ENCODE results near the gene MAP3K9. TPM values are rescaled to one million over a fixed set of nuclear protein-coding genes. Genes with fewer than 3 reads are reported as not detected.

MAP3K9 gene
- total RNA-seq, 1 experiment from 2014 or later, result 2.1 TPM

DNA sequence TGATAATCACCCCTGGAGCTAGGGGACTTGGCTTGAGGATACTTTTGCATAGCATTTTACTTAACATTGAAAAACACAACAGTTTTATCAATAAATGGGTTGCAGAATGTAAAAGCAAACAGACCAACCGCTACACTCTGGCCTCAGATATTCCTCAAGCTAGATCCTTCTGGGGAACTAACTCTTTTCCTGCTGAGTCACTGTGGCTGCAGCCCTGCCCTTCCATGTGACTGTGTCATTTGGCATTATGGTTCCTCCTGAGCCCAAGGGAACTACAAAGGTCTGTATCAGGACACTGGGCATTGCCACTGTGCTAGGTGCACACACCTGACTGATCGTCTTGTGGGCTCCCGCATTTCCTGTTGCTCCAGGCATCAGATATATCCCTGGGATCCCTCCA, 111.0 kb downstream of the MAP3K9 start:
- DNase-seq (ENCODE audit: low spot score), result peak; percentile 43

DNA sequence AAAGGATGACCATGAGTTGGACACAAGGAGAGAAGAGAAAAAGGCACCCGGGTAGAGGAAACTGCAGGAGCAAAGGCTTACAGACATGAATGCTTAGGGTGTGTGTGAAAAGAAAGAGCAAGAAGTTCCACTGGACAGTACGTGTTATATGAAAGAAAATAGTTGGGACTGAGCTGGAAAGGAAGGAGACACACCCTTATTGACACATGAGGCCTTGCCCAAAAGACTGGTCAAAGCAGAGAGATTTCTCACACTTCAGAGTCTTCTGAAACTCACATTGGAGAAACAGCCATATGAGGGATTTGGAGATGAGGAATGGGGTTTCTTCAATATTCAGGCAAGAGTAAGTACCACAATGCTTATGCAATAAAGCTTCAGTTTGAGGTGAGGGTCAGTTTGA, 111.6 kb downstream of the MAP3K9 start:
- no peak for DNase-seq (ENCODE audit: low spot score)

DNA sequence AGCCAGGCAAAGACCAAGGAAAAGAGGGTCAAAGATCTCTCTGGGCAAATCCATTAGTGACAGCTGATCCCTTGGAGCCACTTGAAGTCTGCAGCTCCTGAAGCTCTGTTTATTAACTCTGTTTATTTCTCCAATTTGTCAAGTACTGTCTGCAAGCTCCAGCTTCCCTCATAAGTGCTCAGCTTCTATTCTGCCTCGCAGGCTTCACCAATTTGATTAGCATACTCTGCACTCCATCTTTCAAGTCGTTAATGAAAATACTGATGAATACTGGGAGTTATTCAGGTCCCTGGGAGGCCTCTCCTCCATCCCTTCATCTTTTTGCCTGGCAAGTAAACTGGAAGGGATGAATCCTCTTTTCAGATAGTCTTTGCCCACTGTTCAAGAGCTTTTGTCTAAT, 113.3 kb downstream of the MAP3K9 start:
- DNase-seq (ENCODE audit: low spot score), result no peak

DNA sequence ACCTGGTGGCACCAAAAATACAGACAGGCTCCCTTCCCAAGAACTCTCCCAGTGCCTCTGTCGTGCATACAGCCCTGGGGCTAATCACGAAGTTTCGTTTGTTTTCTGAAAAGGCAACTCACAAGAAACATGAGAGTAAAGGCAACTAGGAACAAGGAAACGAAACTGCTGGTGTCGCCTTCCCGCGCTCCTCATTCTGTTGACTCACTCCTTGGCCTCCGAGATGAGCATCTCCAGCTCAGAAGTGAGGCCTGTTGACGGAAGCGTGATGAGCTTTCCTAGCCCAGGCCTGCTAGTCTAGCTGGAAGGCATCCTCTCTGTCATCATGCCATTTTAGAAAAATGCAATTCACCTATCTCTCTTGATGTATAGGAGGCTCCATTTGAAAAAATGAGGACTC, 117.1 kb downstream of the MAP3K9 start:
- DNase-seq (ENCODE audit: low spot score), result no peak

DNA sequence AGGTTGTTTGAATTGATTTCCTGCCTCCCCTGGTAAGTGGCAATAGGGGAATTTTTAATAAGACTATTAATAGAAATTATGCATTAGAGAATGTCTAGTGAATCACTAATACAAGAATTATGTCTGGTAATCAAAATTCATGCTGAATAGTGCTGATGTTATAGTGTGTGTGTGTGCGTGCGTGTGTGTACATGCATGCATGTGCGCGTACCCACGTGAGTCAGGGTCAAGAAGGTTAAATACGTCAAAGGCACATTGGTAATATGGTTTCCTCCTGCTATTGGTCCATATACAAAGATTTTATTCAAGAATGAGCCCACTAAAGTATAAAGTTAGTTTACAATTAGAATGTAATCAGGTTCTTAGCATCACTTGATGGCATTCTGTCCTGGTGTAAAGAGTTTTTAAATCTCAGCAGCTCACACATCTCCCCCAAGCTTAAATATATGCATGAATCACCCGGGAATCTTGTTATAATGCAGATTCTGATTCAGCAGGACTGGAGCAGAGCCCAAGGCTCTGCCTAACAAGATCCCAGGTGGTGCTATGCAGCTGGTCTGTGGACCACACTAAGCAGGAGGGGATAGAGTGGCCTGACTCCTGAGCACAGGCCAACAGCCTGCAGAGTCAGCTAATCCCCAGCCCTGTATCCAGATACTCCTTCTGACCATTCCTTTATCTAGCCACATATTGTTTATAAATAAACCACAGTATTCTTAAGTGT, 123.7 kb downstream of the MAP3K9 start:
- no peak for DNase-seq (ENCODE audit: low spot score)

DNA sequence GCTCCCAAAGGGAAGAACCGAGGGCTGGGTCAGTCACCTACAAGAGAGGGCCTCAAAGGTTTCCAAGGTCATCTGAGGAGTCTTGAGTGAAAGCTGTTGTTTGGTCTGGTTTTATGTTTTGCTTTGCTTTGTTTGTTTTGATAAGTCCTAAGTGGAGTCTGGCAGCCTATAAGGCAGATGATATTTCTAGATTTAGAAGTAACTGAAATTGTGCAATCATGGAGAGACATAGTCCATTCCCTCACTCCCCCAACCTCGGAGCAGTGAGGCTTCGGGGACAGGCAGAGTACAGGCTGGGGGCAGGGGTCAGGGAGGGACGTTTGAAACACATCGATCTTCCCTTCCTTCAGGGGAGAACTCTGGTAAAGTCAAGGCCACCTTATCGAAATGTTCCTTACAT, 125.3 kb downstream of the MAP3K9 start:
- no peak for DNase-seq (ENCODE audit: low spot score)

DNA sequence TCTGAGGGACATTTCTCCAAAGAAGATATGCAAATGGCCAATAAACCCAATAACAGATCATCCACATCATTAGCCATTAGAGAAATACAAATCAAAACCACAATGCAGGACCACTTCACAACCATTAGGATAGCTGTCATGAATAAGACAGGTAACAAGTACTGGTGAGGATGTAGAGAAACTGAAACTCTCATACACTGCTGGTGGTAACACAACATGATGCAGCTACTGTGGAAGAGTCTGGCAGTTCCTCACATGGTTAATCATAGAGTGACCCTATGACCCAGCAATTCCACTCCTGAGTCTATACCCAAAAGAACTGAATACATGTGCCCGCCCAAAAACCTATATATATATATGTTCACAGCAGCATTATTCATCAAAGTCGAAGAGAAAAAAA, 128.6 kb downstream of the MAP3K9 start:
- DNase-seq (ENCODE audit: low spot score), result no peak

DNA sequence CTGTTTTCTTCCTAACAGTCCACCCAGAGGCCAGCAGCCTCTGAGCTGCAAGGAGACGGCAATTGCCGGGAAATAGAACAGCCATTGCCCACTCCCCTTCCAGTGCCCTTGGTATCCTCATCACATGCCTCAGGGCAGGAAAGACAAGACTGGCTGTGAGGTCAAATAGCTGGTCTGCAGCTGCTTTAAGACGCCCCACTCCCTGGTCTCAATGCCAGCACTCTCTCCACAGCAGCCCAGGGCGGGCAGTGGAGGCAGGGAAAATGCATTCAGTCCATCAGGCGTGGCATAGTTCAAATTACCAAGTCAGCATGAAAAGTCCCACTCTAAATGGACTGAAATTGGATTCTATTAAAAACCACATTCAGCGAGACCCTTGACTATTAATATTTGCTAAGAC, 132.0 kb downstream of the MAP3K9 start:
- no peak for DNase-seq (ENCODE audit: low spot score)

Other genes with a start within 250 kb of the MAP3K9 start
- 21.7 and 25.1 TPM in 2 replicates for gene MED6, start 208.9 kb downstream of the MAP3K9 start, total RNA-seq (2014; rRNA removed; shearing (Covaris generic))
- 1.1 and 1.4 TPM in 2 replicates for gene TTC9, start 167.6 kb downstream of the MAP3K9 start, total RNA-seq (2014; rRNA removed; shearing (Covaris generic))
- 11.8 and 12.9 TPM in 2 replicates for gene PCNX1, start 97.9 kb upstream of the MAP3K9 start, total RNA-seq (2014; rRNA removed; shearing (Covaris generic))